Mesodermal cell (in vitro differentiated cells): ENCODE measurements around the gene EXO1.

Experiments
- H3K27ac ChIP-seq: 2 replicates; pipeline ENCODE4 v1.7.0; 2013; ENCODE audit warnings: mild to moderate bottlenecking, low read depth, low read length, moderate library complexity; ENCODE audit not compliant: severe bottlenecking
- H3K36me3 ChIP-seq: 2 replicates; pipeline ENCODE4 v1.7.1; 2013; ENCODE audit warnings: mild to moderate bottlenecking, low read length, moderate library complexity; ENCODE audit not compliant: control insufficient read depth, insufficient read depth
- H3K4me1 ChIP-seq: one replicate; pipeline ENCODE4 v1.7.1; 2013; ENCODE audit warnings: mild to moderate bottlenecking, low read length; ENCODE audit not compliant: insufficient read depth, control insufficient read depth, poor library complexity, severe bottlenecking
- H3K4me3 ChIP-seq: 2 replicates; pipeline ENCODE4 v1.7.0; 2013; ENCODE audit warnings: low read length, control low read depth, mild to moderate bottlenecking; ENCODE audit not compliant: insufficient read depth, poor library complexity, severe bottlenecking; ENCODE audit errors: extremely low read depth
- H3K9me3 ChIP-seq: 2 replicates; pipeline ENCODE4 v1.7.1; 2013; ENCODE audit warnings: mild to moderate bottlenecking, low read length, moderate library complexity; ENCODE audit not compliant: control insufficient read depth
- WGBS, 2 experiments: methylation state at CpG; one replicate each; pipeline ENCODE4 v1.1.5; 2013; ENCODE audit warnings: missing lambda C conversion rate in 2 of 2; ENCODE audit not compliant: insufficient coverage in 2 of 2; 5-methylcytosine and 5-hydroxymethylcytosine counted together

Gene EXO1

GRCh38 chr1:241888232-241888631 is 40.2 kb downstream of the EXO1 start:
- Histone ChIP-seq H3K4me3 (no peak overlapping the region), H3K9me3 (no peaks in the 10 kb centered on the region), H3K36me3 (peaks cover 19% of the 10 kb centered on the region), H3K4me1 (no peaks in the 10 kb centered on the region), H3K27ac (no peak overlapping the region)
- WGBS, 2 experiments, result 97 to 100% methylated on average over 4 of the region's 4 CpGs

GRCh38 chr1:241891296-241891695 is 43.3 kb downstream of the EXO1 start:
- Histone ChIP-seq H3K27ac (no peak overlapping the region), H3K9me3 (no peaks in the 10 kb centered on the region)
- 100% methylated on average over 1 of the region's 3 CpGs; no CpG with 5 or more reads in 1 of the 2 experiments for WGBS, 2 experiments

DNA sequence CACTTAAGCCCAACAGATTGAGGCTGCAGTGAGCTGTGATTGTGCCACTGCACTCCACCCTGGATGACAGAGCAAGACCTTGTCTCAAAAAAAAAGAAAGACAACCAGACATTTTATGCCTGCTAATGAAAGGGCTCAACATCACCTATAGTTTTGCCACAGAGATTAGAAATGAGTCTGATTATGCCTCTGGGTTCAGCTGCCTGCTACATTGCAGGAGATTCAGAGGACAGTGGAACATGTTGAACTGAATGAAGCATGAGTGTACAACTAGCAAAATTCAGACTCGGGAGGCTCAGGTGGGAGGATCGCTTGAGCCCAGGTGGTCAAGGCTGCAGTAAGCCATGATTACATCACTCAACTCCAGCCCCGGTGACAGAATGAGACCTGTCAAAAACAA is 46.0 kb downstream of the EXO1 start:
- Histone ChIP-seq H3K27ac (no peak overlapping the region), H3K9me3 (no peaks in the 10 kb centered on the region), H3K4me3 (no peak overlapping the region), H3K36me3 (peaks cover 6% of the 10 kb centered on the region), H3K4me1 (no peaks in the 10 kb centered on the region)
- WGBS, 2 experiments, result 53% methylated on average over 2 of the region's 3 CpGs; no CpG with 5 or more reads in 1 of the 2 experiments

More at GRCh38 chr1:241891296-241891695, 43.3 kb downstream of the EXO1 start:
- no peaks in the 10 kb centered on the region for H3K4me1 ChIP-seq
- peaks cover 13% of the 10 kb centered on the region for H3K36me3 ChIP-seq
- no peak overlapping the region for H3K4me3 ChIP-seq

DNA sequence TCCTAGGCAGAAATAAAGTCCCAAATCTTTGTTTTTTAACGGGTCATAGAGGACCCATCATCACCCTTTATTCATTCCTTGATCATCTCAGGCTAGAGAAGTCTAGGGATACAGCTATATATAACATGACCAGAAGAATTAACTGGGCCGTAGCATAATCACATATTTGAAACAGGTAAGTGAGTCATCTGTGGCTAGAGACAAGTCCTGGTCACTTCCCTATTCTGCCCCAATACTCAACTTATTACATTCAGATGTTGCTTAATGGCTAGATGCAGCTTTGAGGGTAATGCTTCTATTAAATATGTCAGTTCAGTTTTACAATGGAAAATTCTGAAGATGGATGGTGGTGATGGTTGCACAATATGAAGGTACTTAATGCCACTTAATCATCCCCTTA is 47.0 kb downstream of the EXO1 start:
- H3K9me3 ChIP-seq, result no peaks in the 10 kb centered on the region
- no peak overlapping the region for H3K27ac ChIP-seq
- WGBS, 2 experiments, result 100% methylated on average over 1 of the region's 2 CpGs; no CpG with 5 or more reads in 1 of the 2 experiments
- H3K4me1 ChIP-seq, result no peaks in the 10 kb centered on the region
- no peak overlapping the region for H3K4me3 ChIP-seq
- H3K36me3 ChIP-seq, result peaks cover 2% of the 10 kb centered on the region

DNA sequence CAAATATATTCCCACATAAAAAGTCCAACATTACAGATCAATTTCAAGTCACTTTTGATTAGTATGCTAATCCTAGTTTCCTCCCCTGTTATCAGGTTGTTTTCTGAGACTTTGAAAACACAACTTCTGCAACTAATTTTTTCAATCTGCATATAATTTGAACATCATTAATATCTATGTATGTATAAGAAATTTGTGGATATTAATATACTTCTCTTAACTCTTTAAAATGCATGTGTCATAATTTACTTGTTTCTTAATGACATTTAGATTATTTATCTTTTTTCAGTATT is 48.6 kb downstream of the EXO1 start:
- H3K36me3 ChIP-seq, result no peaks in the 10 kb centered on the region
- no peak overlapping the region for H3K27ac ChIP-seq
- no peaks in the 10 kb centered on the region for H3K4me1 ChIP-seq
- H3K4me3 ChIP-seq, result no peak overlapping the region
- no peaks in the 10 kb centered on the region for H3K9me3 ChIP-seq

DNA sequence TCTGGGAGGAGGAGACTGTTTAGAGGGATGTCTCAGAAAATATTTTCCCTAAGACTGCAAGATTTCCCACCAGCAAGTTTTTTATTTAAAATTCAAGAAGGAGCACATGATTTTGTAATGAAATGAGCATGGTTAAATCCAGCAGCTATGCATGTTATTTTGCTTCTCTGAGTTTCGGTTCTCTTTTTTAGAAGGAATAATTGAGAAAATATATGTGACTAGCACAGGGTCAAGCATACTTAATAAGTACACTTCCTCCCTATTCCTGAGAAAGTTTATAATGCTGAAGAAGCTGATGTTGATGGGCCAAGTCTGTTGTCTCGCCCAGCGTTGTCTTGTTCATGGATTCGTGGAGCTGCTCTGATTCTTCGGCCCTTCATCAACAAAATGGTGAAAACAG is 51.2 kb downstream of the EXO1 start:
- H3K4me3 ChIP-seq, result no peak overlapping the region
- H3K27ac ChIP-seq, result no peak overlapping the region
- WGBS, 2 experiments, result 92 to 97% methylated on average over 4 of the region's 5 CpGs
- H3K36me3 ChIP-seq, result no peaks in the 10 kb centered on the region
- H3K4me1 ChIP-seq, result no peaks in the 10 kb centered on the region
- no peaks in the 10 kb centered on the region for H3K9me3 ChIP-seq

- H3K27ac ChIP-seq, result no peak overlapping the region
- no peaks in the 10 kb centered on the region for H3K9me3 ChIP-seq
- H3K4me1 ChIP-seq, result no peaks in the 10 kb centered on the region
- H3K36me3 ChIP-seq, result no peaks in the 10 kb centered on the region
- no peak overlapping the region for H3K4me3 ChIP-seq
These were observed 52.4 kb downstream of the EXO1 start for GRCh38 chr1:241900381-241900780.

- H3K4me3 ChIP-seq, result no peak overlapping the region
- H3K4me1 ChIP-seq, result no peaks in the 10 kb centered on the region
- WGBS, 2 experiments, result 62% methylated on average over 3 of the region's 5 CpGs; no CpG with 5 or more reads in 1 of the 2 experiments
- no peaks in the 10 kb centered on the region for H3K9me3 ChIP-seq
- no peak overlapping the region for H3K27ac ChIP-seq
- no peaks in the 10 kb centered on the region for H3K36me3 ChIP-seq
These were observed 54.5 kb downstream of the EXO1 start for GRCh38 chr1:241902391-241903065.

DNA sequence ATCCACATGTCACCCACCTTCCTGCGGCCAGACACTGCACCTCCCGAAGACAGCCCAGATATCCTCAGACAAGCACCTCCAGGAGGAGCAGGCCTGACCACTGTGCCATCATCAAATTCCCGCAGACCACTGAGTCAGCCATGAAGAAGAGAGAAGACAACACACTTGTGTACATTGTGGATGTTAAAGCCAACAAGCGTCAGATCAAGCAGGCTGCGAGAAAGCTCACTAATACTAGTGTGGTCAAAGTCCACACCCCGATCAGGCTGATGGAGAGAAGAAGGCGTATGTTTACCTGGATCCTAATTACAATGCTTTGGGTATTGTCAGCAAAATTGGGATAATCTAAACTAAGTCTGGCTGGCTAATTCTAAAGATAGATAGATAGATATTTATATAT is 68.2 kb downstream of the EXO1 start:
- Histone ChIP-seq H3K36me3 (no peaks in the 10 kb centered on the region), H3K9me3 (no peaks in the 10 kb centered on the region), H3K27ac (no peak overlapping the region), H3K4me1 (peaks cover 3% of the 10 kb centered on the region), H3K4me3 (no peak overlapping the region)
- WGBS, 2 experiments, result 95 to 96% methylated on average over 4 to 7 of the region's 7 CpGs

GRCh38 chr1:241917487-241917886 is 69.5 kb downstream of the EXO1 start:
- Histone ChIP-seq H3K4me3 (no peak overlapping the region), H3K27ac (no peak overlapping the region), H3K9me3 (no peaks in the 10 kb centered on the region), H3K36me3 (no peaks in the 10 kb centered on the region), H3K4me1 (peaks cover 3% of the 10 kb centered on the region)
- 87 to 93% methylated on average over 11 to 12 of the region's 12 CpGs for WGBS, 2 experiments

GRCh38 chr1:241918879-241919278 is 70.9 kb downstream of the EXO1 start:
- H3K4me3 ChIP-seq, result no peak overlapping the region
- H3K9me3 ChIP-seq, result no peaks in the 10 kb centered on the region
- 77 to 87% methylated on average over 3 to 4 of the region's 5 CpGs for WGBS, 2 experiments
- peaks cover 3% of the 10 kb centered on the region for H3K4me1 ChIP-seq
- H3K36me3 ChIP-seq, result no peaks in the 10 kb centered on the region
- no peak overlapping the region for H3K27ac ChIP-seq
